Stimulated activated CD4-positive, alpha-beta T cell treated with anti-CD3 and anti-CD28 coated beads, Interleukin-4, amount 100 ng/mL, for 48 hours (primary cell): Measurements from ENCODE around the gene C6orf47.

ENCODE experiments used
- DNase-seq, 2 donors: peaks; one replicate each; pipeline ENCODE4 v3.0.0-alpha.2; 2020; ENCODE audit warnings: low read depth in 2 of 2

The C6orf47 gene

GRCh38 chr6:31614684-31615578 is 45.6 kb downstream of the C6orf47 start, which contains the start of gene AIF1:
TSS of gene AIF1 (plus strand) at chr6:31615234. CDS start at chr6:31615330, 96 bp downstream.
- no peak for DNase-seq

DNA sequence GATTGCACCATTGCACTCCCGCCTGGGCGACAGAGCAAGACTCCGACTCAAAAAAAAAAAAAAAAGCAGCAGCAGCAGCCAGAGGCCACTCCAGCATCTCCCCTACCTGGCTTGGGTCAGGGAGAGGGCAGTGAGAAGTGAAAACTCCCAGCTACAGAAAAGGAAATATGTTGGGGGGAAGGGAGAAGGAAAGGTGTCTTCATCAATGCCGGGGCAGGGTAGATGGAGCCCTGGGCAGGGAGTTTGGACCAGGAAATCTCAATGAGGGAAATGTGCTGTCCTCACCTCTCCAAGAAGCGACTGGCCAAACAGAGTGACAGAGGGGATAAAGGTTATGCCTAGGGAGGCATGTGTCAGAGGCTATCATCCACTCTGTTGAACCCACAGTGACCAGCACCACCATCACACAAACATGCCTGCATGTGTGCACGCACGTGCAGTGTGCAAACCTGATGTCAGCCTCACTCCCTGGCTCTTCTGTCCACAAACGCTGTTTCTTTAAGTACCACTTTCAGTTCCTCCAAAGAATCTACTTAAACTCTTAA is 46.4 kb downstream of the C6orf47 start:
- no peak for DNase-seq

DNA sequence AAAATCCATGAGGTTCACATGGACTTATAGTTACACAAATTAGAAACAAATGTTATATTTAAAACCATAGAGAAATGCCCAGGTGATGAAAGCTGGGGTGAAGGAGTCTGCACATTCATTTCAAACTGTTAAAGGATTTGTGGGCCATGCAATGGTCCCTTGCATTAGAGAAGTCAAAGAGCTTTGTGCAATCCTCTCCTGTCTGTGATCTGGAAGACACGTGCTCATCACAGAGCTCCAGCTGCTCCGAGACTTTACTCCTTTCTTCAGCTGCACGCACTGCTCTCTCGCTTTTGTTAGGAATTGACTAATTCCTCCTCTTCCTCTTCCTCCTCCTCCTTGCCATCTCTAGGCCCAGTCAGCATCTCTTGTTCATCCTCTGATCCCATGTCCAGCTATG is 49.6 kb downstream of the C6orf47 start:
- no peak for DNase-seq

DNA sequence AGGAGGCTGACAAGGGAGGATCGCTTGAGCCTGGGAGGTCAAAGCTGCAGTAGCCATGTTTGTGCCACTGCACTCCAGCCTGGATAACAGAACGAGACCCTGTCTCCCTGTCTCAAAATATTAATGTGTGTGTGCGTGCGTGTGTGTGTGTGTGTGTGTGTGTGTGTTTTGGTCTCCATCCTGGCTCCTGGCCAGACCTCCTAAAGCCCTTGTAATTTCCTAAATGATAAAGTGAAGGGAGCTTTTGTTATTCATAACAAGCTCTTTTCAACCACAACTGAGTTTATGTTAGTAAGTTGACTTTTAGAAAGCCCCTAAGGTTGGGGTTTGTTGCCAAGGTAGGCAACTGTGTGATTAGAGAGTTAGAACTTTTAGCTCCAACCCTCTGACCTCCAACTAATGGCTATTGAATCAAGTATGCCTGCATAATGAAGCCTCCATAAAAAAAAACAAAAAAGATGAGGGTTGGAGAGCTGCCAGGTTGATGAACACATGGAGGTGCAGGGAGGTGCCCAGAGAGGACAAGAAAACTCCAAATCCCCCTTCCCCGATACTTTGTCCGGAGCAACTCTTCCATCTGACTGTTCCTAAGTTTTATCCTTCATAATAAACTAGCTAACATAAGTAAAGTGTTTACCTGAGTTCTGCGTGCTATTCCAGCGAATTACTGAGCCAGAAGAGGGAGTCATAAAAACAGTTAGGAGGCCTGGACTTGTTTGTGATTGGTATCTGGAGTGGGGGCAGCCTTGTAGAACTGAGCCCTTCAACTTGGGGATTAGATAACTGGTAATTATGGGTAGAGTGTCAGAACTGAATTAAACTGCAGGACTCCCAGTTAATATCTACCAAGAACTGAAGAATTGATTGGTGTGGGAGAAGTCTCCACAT is 50.8 kb downstream of the C6orf47 start:
- DNase-seq, result no peak
